PC-9 (cell line): ENCODE results near the gene ST6GALNAC6. TPM values are rescaled to one million over a fixed set of nuclear protein-coding genes. Genes with fewer than 3 reads are reported as not detected.

ENCODE experiments used
- BruUV-seq: library from RNA; stranded (reverse); fragments of 400-500 nt; replicated peaks from 2 replicates; lab custom pipeline; 2021; lab: Mats Ljungman, UMichigan
- CTCF ChIA-PET: fragments of 300-600 bp; sonication (Branson Sonifier 250); formaldehyde crosslinking; loops from one replicate; lab custom pipeline; 2022; ENCODE audit warnings: antibody characterized with exemption; lab: Charles Lee
- POLR2A ChIA-PET: fragments of 300-600 bp; sonication (Branson Sonifier 250); formaldehyde crosslinking; loops from one replicate; lab custom pipeline; 2022; ENCODE audit warnings: antibody characterized with exemption; ENCODE audit not compliant: unreplicated experiment; lab: Charles Lee
- DNase-seq, 2 experiments: peaks; one replicate each; pipeline versions ENCODE4 v3.0.0 to v3.0.0-alpha.2; 2015 to 2022; ENCODE audit warnings: mixed read lengths in 1 of 2
- H2AFZ ChIP-seq: fragments of 200-600 bp; sonication (generic); 2 replicates; pipeline ENCODE4 v1.8.1; 2017; ENCODE audit warnings: antibody characterized with exemption
- H3F3A ChIP-seq: fragments of 200-600 bp; sonication (generic); 2 replicates; pipeline ENCODE4 v1.8.1; 2017; ENCODE audit warnings: antibody characterized with exemption, mild to moderate bottlenecking, low read depth; ENCODE audit not compliant: insufficient read depth
- H3K27ac ChIP-seq: fragments of 200-600 bp; sonication (generic); 2 replicates; pipeline ENCODE4 v1.6.1; 2016; ENCODE audit warnings: mixed run types
- H3K27me3 ChIP-seq: fragments of 200-600 bp; sonication (generic); 2 replicates; pipeline ENCODE4 v1.6.1; 2016; ENCODE audit warnings: low read depth, mixed run types; ENCODE audit not compliant: insufficient read depth
- H3K36me3 ChIP-seq: fragments of 200-600 bp; sonication (generic); 2 replicates; pipeline ENCODE4 v1.6.1; 2016; ENCODE audit warnings: low read depth, mixed run types
- H3K4me1 ChIP-seq: fragments of 200-600 bp; sonication (generic); replicated peaks from 2 replicates; pipeline ENCODE4 v1.6.1; 2016; ENCODE audit warnings: mixed run types; ENCODE audit not compliant: insufficient read depth
- H3K4me2 ChIP-seq: fragments of 200-600 bp; sonication (generic); 2 replicates; pipeline ENCODE4 v1.6.1; 2017; ENCODE audit warnings: mixed run types
- H3K4me3 ChIP-seq: fragments of 200-600 bp; sonication (generic); 2 replicates; pipeline ENCODE4 v1.6.1; 2016; ENCODE audit warnings: mixed run types
- H3K79me2 ChIP-seq: fragments of 200-600 bp; sonication (generic); 2 replicates; pipeline ENCODE4 v1.6.1; 2017; ENCODE audit warnings: low read depth, mixed run types
- H3K9me2 ChIP-seq: fragments of 200-600 bp; sonication (generic); 2 replicates; pipeline ENCODE4 v1.8.1; 2017; ENCODE audit warnings: mild to moderate bottlenecking; ENCODE audit not compliant: insufficient read depth
- H3K9me3 ChIP-seq: fragments of 200-600 bp; sonication (generic); 2 replicates; pipeline ENCODE4 v1.8.1; 2016; ENCODE audit warnings: low read depth; ENCODE audit not compliant: insufficient read depth
- H4K20me1 ChIP-seq: fragments of 200-600 bp; sonication (generic); 2 replicates; pipeline ENCODE4 v1.8.1; 2017; ENCODE audit not compliant: insufficient read depth
- EZH2 ChIP-seq: fragments of 200-600 bp; sonication (generic); IDR thresholded peaks from 2 replicates; pipeline ENCODE4 v1.8.0; 2017; ENCODE audit warnings: antibody characterized with exemption, low read depth
- intact Hi-C: fragments of 100-400 bp; cut with micrococcal nuclease; formaldehyde crosslinking; loops from one replicate; pipeline ENCODE4 v1.10.0; 2022; ENCODE audit not compliant: unreplicated experiment
- total RNA-seq: library from RNA; stranded (reverse); gene quantifications from 2 replicates; pipeline ENCODE4 v1.2.3, GENCODE V29; 2021
- TF ChIP-seq, protein P1 (sequence below): fragments of 200-600 bp; sonication (generic); conservative IDR thresholded peaks from 2 replicates; pipeline ENCODE4 v1.6.1; 2017; ENCODE audit warnings: mixed run types, antibody characterized with exemption, mild to moderate bottlenecking, moderate library complexity

The ST6GALNAC6 gene
- total RNA-seq, 1 experiment from 2014 or later: 23.3 TPM

DNA sequence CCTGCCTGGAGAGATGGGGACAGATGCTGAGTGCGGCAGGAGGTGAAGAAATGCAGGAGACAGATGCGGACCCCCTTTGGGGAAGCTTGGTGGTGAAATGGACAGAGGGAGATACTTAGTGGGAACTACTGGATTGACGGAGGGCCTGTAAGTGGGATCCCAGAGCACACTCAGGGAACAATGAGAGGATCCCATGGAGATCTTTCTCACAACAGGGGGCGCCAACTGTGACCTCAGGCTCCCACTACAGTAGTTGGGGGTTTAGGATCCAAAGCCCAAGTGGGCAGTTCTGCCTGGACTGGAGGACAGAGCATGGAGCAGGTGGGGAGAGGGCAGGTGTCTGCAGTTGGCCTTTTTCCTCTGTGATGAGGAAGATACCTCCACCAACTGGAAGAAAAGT lies 34.8 kb upstream of the ST6GALNAC6 start:
- Histone ChIP-seq H3K79me2 (peaks cover 30% of the 10 kb centered on the region), H3K4me1 (peaks cover 37% of the 10 kb centered on the region), H3K27me3 (no peaks in the 10 kb centered on the region), H3K4me2 (no peak overlapping the region), H3K9me2 (no peaks in the 10 kb centered on the region), H3K27ac (no peak overlapping the region), H3F3A (peaks cover 43% of the 10 kb centered on the region), H2AFZ (no peak overlapping the region), H3K36me3 (no peaks in the 10 kb centered on the region), H3K9me3 (no peaks in the 10 kb centered on the region), H3K4me3 (no peak overlapping the region), H4K20me1 (0 out of 2 replicates have a peak, but pooled peaks cover 3% of the 10 kb centered on the region)
- TF ChIP-seq, protein P1, sequence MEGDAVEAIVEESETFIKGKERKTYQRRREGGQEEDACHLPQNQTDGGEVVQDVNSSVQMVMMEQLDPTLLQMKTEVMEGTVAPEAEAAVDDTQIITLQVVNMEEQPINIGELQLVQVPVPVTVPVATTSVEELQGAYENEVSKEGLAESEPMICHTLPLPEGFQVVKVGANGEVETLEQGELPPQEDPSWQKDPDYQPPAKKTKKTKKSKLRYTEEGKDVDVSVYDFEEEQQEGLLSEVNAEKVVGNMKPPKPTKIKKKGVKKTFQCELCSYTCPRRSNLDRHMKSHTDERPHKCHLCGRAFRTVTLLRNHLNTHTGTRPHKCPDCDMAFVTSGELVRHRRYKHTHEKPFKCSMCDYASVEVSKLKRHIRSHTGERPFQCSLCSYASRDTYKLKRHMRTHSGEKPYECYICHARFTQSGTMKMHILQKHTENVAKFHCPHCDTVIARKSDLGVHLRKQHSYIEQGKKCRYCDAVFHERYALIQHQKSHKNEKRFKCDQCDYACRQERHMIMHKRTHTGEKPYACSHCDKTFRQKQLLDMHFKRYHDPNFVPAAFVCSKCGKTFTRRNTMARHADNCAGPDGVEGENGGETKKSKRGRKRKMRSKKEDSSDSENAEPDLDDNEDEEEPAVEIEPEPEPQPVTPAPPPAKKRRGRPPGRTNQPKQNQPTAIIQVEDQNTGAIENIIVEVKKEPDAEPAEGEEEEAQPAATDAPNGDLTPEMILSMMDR: no peak
- no peak for TF ChIP-seq EZH2
- ChIA-PET POLR2A (interaction anchor here (0.7 kb wide), 1 partner anchor 101 kb away, joined by 3 read pairs; no protein-coding TSS in a partner anchor), CTCF (interaction anchor here (0.6 to 0.7 kb wide), 2 partner anchors 66 to 135 kb away, joined by 3 to 11 read pairs; no protein-coding TSS in a partner anchor)
- no TSS peak for BruUV-seq
- no peak for DNase-seq
- intact Hi-C loops: no loop called here

GRCh38 chr9:127931092-127931881 lies 31.9 kb upstream of the ST6GALNAC6 start:
- H3K27me3 ChIP-seq: no peaks in the 10 kb centered on the region
- POLR2A ChIA-PET: interaction anchor here (0.5 to 0.6 kb wide), 2 partner anchors 70 to 148 kb away, joined by 6 read pairs; no protein-coding TSS in a partner anchor

More at GRCh38 chr9:127931092-127931881, 31.9 kb upstream of the ST6GALNAC6 start:
- peak overlapping the region; percentile 58 for H3K4me3 ChIP-seq
- H3K36me3 ChIP-seq: no peaks in the 10 kb centered on the region
- peaks cover 18% of the 10 kb centered on the region for H3K79me2 ChIP-seq
- peaks cover 42% of the 10 kb centered on the region for H3K4me1 ChIP-seq
- H3K9me3 ChIP-seq: no peaks in the 10 kb centered on the region
- 0 out of 2 replicates have a peak, but pooled peaks cover 3% of the 10 kb centered on the region for H4K20me1 ChIP-seq
- TF ChIP-seq, protein P1: no peak
- no peak for TF ChIP-seq EZH2
- H2AFZ ChIP-seq: 0 out of 2 replicates have a peak overlapping the region, but pooled peaks have one; percentile 48
- H3K4me2 ChIP-seq: peak overlapping the region; percentile 88
- no TSS peak for BruUV-seq
- peaks cover 52% of the 10 kb centered on the region for H3F3A ChIP-seq
- intact Hi-C loops: no loop called here
- H3K27ac ChIP-seq: no peak overlapping the region
- peak in 1 of 2 experiments; percentile 46 for DNase-seq
- CTCF ChIA-PET: interaction anchor here (0.6 kb wide), 1 partner anchor 104 kb away, joined by 9 read pairs; no protein-coding TSS in a partner anchor
- no peaks in the 10 kb centered on the region for H3K9me2 ChIP-seq
